HG03039 (cell line): ENCODE results near the gene SLC22A23.

Source experiments
- ATAC-seq: cut with Tn5 transposase; IDR thresholded peaks from one replicate; pipeline ENCODE4 v1.9.1; 2021; ENCODE audit warnings: mild to moderate bottlenecking, moderate library complexity; ENCODE audit not compliant: unreplicated experiment

The SLC22A23 gene

GRCh38 chr6:3306848-3307247 is 150.0 kb downstream of the SLC22A23 start:
- ATAC-seq = no peak

DNA sequence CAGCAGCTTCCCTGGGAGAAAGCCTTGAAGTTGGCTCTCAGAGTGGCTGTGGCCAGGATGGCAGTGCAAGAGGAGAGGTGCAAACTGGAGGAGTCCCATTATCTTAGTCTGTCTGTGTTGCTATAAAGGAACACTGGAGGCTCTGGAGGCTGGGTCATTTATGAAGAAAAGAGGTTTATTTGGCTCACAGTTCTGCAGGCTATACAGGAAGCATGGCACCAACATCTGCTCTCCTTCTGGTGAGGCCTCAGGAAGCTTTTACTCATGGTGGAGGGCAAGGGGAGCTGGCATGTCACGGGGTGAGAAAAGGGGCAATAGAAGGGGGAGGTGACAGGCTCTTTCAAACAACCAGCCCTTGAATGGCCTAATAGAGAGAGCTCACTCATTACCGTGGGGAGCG is 151.0 kb downstream of the SLC22A23 start:
- no peak for ATAC-seq

GRCh38 chr6:3305216-3305565 is 151.7 kb downstream of the SLC22A23 start:
- ATAC-seq = no peak

- ATAC-seq = no peak
These were observed 152.2 kb downstream of the SLC22A23 start for GRCh38 chr6:3304500-3305215.

GRCh38 chr6:3303795-3304411 is 152.9 kb downstream of the SLC22A23 start:
- no peak for ATAC-seq

GRCh38 chr6:3301506-3301905 is 155.3 kb downstream of the SLC22A23 start:
- no peak for ATAC-seq

DNA sequence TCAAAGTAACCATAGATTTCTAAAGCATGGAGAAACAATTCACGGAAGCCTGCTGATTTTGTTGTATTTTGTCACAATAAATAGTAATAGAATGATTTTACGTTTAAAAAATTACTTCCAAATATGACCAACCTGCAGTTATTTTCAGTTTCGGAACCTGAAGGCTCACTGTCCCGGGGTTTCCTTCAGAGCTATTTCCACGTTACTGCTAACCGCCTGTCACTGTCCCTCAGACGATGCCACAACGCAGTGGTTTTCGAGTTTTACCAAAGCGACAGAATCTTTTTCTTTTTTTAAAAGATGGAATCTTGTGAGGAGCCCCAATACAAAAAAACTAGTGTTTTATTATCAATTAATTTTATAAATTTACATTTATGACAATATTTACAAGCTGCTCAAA is 157.6 kb downstream of the SLC22A23 start:
- ATAC-seq = no peak

DNA sequence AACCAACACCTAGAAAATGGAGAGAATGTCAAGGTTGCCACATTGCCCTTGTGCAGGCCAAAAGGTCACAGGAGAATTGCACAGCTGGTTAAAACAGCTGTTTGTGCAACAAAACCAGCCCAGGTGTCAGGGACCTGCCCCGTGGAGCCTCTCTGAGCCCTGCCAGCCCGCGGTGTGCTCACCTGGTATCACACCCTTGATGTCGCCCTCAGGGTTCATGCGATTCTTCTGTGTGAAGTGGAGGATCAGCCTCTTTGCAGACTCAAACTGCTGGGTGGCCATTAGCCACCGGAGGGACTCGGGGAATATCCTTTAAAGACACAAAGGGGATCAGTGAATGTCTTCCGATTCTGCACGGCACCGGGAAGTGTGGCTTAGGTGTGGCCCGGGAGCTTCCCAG is 158.9 kb downstream of the SLC22A23 start:
- no peak for ATAC-seq

DNA sequence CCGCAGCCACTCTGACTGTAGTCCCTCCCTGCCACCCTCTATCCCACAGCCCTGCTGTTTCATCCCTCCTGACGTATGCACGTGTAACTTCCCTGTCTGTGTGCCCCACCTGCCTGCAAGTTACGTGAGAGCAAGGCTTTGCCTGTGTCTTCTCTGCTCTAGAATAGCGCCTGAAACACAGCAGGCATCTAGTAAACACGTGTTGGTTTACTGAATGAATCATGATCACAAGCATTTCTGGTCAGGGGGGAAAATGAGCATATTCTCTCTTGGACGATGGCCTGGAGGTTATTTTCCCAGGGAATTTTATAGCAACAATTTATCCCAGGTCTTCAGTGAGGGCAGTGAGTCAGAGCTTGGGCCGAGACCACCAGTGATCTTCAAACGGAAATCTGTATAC is 159.8 kb downstream of the SLC22A23 start:
- ATAC-seq = no peak

DNA sequence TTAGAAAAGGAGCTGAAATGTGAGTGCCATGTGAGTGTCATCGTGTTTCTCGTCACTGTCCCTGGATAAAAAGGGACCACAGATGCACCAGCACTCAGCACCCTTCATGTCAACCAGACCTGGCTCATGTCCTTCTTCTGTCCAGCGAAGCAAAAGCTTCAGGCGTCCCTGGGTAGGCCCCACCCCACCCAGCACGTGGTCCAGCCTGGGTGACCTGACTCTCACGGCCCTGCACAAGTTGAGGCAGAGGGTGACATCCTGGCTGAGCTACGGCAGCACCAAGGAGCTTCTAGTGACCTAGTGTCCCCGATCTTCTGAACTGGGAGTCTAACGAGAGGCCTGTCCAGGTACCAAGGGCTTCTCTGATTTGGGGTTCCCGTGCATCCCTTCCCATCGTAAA is 160.3 kb downstream of the SLC22A23 start:
- no peak for ATAC-seq

GRCh38 chr6:3296078-3296477 is 160.8 kb downstream of the SLC22A23 start:
- no peak for ATAC-seq

DNA sequence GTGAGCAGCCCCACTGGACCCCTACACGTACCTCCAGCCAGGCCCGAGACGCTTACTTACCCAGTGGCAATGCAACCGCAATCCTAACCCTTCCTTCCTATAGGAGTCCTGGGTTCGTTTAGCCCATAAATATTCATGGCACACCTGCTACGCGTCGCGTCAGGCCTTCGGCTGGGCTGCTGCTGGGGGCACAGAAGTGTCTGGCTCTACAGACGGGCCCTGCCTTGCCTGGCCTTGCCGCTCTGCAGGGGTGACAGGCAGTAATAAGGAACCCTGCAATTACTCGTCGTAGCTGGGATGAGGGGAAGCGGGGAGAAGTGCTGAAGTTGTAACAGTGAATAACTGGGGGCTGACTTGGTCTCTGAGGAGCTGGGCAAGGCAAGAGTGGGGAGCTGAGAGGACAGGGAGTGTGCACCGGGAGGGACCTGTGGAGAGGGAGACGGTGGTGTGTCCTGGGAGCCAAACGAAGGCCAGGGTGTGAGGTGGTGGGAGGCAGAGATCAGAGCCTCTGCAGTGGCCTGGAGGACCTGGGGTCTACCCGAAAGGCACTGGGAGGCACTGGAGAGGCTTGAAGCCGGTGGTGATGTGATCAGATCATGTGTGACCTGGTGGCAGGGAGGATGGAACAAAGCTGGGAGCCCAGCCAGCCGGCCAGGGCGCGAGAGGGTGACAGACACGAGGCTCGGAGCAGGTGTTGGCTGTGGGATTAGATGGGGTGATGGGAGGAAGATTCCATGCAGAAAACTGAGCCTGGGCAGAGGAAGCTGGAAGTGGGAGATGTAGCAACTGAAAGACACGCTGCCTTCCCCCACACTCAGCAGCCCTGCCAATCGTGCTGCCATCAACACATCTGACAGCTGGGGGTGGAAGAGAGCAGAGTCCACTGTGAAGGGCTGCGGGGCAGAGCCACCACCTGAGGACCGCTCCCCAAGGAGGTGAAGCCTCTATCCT is 161.7 kb downstream of the SLC22A23 start:
- no peak for ATAC-seq

DNA sequence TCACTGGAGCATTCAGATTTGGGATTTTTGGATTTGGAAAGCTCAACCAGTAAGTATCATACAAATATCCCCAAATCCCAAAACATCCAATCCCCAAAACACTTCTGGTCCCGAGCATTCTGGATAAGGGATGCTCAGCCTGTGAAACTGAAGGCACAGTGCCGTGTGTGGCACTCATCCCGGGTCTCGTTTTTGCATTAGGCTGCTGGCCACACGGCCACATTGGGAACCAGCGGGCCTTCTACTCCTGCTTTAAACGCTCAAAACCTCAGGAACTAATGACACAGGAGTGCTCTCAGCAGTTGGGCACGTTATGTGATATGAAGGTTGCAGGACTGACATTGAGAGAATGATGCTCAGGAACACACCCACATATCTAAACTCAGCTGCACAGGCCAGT is 162.5 kb downstream of the SLC22A23 start:
- ATAC-seq = no peak

- ATAC-seq = no peak
These were observed 163.3 kb downstream of the SLC22A23 start for GRCh38 chr6:3293271-3294155.

- no peak for ATAC-seq
These were observed 164.2 kb downstream of the SLC22A23 start for GRCh38 chr6:3292431-3293197.

DNA sequence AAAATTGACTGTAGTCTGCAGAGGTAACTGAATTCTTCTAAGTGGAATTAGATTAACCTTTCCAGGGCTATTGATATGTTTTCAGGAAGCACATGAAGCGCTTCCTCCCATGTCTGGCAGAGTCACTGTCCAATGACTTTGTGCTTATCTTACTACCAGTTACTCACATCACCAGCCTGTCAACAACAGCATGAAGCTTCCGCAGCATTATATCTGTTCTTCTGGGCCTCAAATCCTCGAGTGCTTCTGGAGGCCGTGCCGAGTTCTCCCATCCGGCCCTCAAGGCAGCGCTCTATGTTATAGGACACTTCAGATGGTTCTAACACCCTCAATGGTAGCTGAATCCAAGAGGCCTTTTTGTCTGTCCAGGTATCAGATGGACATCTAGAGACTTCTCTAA is 164.9 kb downstream of the SLC22A23 start:
- no peak for ATAC-seq

DNA sequence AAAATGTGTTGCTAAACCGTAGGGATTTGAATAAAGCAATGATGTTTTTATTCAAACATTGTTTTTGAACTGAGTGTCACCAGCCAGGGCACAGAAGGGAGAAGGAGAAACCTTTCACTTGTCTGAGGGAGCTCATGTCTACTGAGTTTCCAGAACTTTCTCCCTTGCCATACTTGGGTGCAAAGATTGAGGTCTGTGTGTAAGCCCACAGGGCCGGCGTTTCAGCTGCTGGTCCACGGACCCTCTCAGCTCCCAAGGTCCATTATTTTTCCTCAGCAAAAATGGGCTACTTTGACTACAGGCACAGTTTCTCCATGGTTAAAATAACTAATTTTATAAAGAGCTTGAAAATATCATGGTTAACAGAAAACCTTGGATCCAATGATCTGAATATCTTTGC is 165.5 kb downstream of the SLC22A23 start:
- ATAC-seq = no peak

DNA sequence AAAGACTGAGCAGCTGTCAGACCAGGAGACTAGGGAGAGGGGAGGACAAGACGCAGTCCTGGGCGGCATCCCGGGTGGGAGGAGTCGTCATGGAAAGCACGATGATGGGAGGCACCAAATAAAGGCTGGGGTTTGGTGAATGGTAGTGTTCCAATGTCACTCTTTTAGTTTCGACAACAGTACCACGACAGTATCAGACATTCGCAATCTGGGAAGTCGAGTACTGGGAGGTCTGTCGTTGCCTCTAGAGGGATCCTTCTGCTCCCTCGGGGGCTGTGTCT is 166.0 kb downstream of the SLC22A23 start:
- no peak for ATAC-seq

DNA sequence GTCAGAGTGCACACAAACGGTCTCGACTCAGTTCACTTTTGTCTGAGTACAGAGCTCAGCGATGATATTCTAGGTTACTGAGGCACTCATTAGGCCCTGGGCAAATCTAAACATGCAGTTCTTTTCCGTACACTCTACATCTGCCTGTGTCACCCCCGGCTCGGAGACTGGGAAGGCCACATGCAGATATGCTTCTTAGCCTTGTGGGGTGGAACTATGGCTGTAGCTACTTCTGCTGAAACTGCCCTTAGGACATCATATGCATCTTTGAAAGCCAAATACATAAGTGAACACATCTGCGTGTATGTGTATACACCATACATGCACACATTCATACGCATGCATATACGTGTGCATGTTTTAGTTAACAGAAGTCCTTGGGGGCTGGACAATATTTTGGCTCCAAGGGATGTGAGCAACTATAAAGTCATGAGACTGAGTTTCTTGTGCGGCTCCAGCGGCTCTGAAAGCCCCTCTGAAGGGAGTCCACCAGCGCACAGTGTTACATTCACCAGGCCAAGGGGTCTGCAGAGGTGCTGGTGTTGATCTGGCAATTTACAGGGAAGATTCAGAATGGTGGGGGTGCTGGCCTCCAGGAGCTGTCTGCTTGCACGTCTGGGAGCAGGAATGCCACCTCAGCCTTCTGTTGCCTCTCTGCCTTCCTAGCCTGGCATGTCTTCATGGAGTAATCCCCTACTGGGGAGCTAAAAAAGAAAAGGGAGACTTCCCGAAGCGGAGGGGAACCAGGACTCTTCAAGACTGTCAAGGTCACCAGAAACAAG is 166.5 kb downstream of the SLC22A23 start:
- ATAC-seq = no peak

GRCh38 chr6:3289664-3290055 is 167.2 kb downstream of the SLC22A23 start:
- ATAC-seq = no peak
